ENCODE measurements around the gene ZNF280D. TPM values are rescaled to one million over a fixed set of nuclear protein-coding genes. Genes with fewer than 3 reads are reported as not detected.

Gene ZNF280D
- polyA plus RNA-seq, 2 donors: 7.1 to 13.2 TPM

GRCh38 chr15:56639631-56640030 is 93.7 kb downstream of the ZNF280D start:
- Histone ChIP-seq H3K27ac (ENCODE audit: low read depth in 2 of 2, low read length in 1 of 2) (no peak overlapping the region), H3K4me3 (ENCODE audit: low read depth in 1 of 2, low read length in 2 of 2) (no peak overlapping the region), H3K36me3 (ENCODE audit: control insufficient read depth in 2 of 2, insufficient read depth in 2 of 2, low read length in 1 of 2) (no peaks in the 10 kb centered on the region), H3K27me3 (ENCODE audit: control insufficient read depth in 1 of 2, insufficient read depth in 2 of 2, low read length in 2 of 2) (no peaks in the 10 kb centered on the region), H3K9me3 (ENCODE audit: control insufficient read depth in 2 of 2, insufficient read depth in 1 of 2, low read depth in 1 of 2, low read length in 1 of 2) (no peaks in the 10 kb centered on the region), H3K4me1 (ENCODE audit: control insufficient read depth in 2 of 2, insufficient read depth in 2 of 2, low read length in 1 of 2) (no peaks in the 10 kb centered on the region)
- WGBS, 2 donors: 78 to 84% methylated on average over 4 of the region's 4 CpGs

- no peaks in the 10 kb centered on the region for H3K9me3 ChIP-seq (ENCODE audit: control insufficient read depth in 2 of 2, insufficient read depth in 1 of 2, low read depth in 1 of 2, low read length in 1 of 2)
- no peaks in the 10 kb centered on the region for H3K27me3 ChIP-seq (ENCODE audit: control insufficient read depth in 1 of 2, insufficient read depth in 2 of 2, low read length in 2 of 2)
- H3K4me1 ChIP-seq (ENCODE audit: control insufficient read depth in 2 of 2, insufficient read depth in 2 of 2, low read length in 1 of 2): no peaks in the 10 kb centered on the region
- H3K27ac ChIP-seq (ENCODE audit: low read depth in 2 of 2, low read length in 1 of 2): no peak overlapping the region
- H3K4me3 ChIP-seq (ENCODE audit: low read depth in 1 of 2, low read length in 2 of 2): no peak overlapping the region
- WGBS, 2 donors: 49 to 54% methylated on average over 3 of the region's 3 CpGs
- no peaks in the 10 kb centered on the region for H3K36me3 ChIP-seq (ENCODE audit: control insufficient read depth in 2 of 2, insufficient read depth in 2 of 2, low read length in 1 of 2)
Measured at GRCh38 chr15:56631765-56632164, 101.5 kb downstream of the ZNF280D start.

- 93 to 95% methylated on average over 2 of the region's 2 CpGs for WGBS, 2 donors
- Histone ChIP-seq H3K27ac (ENCODE audit: low read depth in 2 of 2, low read length in 1 of 2) (no peak overlapping the region), H3K9me3 (ENCODE audit: control insufficient read depth in 2 of 2, insufficient read depth in 1 of 2, low read depth in 1 of 2, low read length in 1 of 2) (no peaks in the 10 kb centered on the region), H3K27me3 (ENCODE audit: control insufficient read depth in 1 of 2, insufficient read depth in 2 of 2, low read length in 2 of 2) (no peaks in the 10 kb centered on the region), H3K36me3 (ENCODE audit: control insufficient read depth in 2 of 2, insufficient read depth in 2 of 2, low read length in 1 of 2) (no peaks in the 10 kb centered on the region), H3K4me1 (ENCODE audit: control insufficient read depth in 2 of 2, insufficient read depth in 2 of 2, low read length in 1 of 2) (no peaks in the 10 kb centered on the region), H3K4me3 (ENCODE audit: low read depth in 1 of 2, low read length in 2 of 2) (no peak overlapping the region)
Measured at GRCh38 chr15:56628893-56629532, 104.3 kb downstream of the ZNF280D start.

- no peaks in the 10 kb centered on the region for H3K4me1 ChIP-seq (ENCODE audit: control insufficient read depth in 2 of 2, insufficient read depth in 2 of 2, low read length in 1 of 2)
Measured at GRCh38 chr15:56619887-56620286, 113.4 kb downstream of the ZNF280D start.

GRCh38 chr15:56617628-56618027 is 115.7 kb downstream of the ZNF280D start:
- no peak overlapping the region for H3K27ac ChIP-seq (ENCODE audit: low read depth in 2 of 2, low read length in 1 of 2)
- no peak overlapping the region for H3K4me3 ChIP-seq (ENCODE audit: low read depth in 1 of 2, low read length in 2 of 2)
- no peaks in the 10 kb centered on the region for H3K36me3 ChIP-seq (ENCODE audit: control insufficient read depth in 2 of 2, insufficient read depth in 2 of 2, low read length in 1 of 2)
- no peaks in the 10 kb centered on the region for H3K27me3 ChIP-seq (ENCODE audit: control insufficient read depth in 1 of 2, insufficient read depth in 2 of 2, low read length in 2 of 2)
- H3K4me1 ChIP-seq (ENCODE audit: control insufficient read depth in 2 of 2, insufficient read depth in 2 of 2, low read length in 1 of 2): no peaks in the 10 kb centered on the region
- 83 to 98% methylated on average over 2 of the region's 2 CpGs for WGBS, 2 donors
- no peaks in the 10 kb centered on the region for H3K9me3 ChIP-seq (ENCODE audit: control insufficient read depth in 2 of 2, insufficient read depth in 1 of 2, low read depth in 1 of 2, low read length in 1 of 2)

More at GRCh38 chr15:56619887-56620286, 113.4 kb downstream of the ZNF280D start:
- Histone ChIP-seq H3K36me3 (ENCODE audit: control insufficient read depth in 2 of 2, insufficient read depth in 2 of 2, low read length in 1 of 2) (no peaks in the 10 kb centered on the region), H3K27ac (ENCODE audit: low read depth in 2 of 2, low read length in 1 of 2) (no peak overlapping the region), H3K27me3 (ENCODE audit: control insufficient read depth in 1 of 2, insufficient read depth in 2 of 2, low read length in 2 of 2) (no peaks in the 10 kb centered on the region), H3K9me3 (ENCODE audit: control insufficient read depth in 2 of 2, insufficient read depth in 1 of 2, low read depth in 1 of 2, low read length in 1 of 2) (no peaks in the 10 kb centered on the region), H3K4me3 (ENCODE audit: low read depth in 1 of 2, low read length in 2 of 2) (no peak overlapping the region)
- 41 to 61% methylated on average over 2 of the region's 2 CpGs for WGBS, 2 donors

- no peaks in the 10 kb centered on the region for H3K36me3 ChIP-seq (ENCODE audit: control insufficient read depth in 2 of 2, insufficient read depth in 2 of 2, low read length in 1 of 2)
- no peaks in the 10 kb centered on the region for H3K4me1 ChIP-seq (ENCODE audit: control insufficient read depth in 2 of 2, insufficient read depth in 2 of 2, low read length in 1 of 2)
- 78 to 82% methylated on average over 3 of the region's 3 CpGs for WGBS, 2 donors
- H3K27me3 ChIP-seq (ENCODE audit: control insufficient read depth in 1 of 2, insufficient read depth in 2 of 2, low read length in 2 of 2): no peaks in the 10 kb centered on the region
- H3K4me3 ChIP-seq (ENCODE audit: low read depth in 1 of 2, low read length in 2 of 2): no peak overlapping the region
- no peak overlapping the region for H3K27ac ChIP-seq (ENCODE audit: low read depth in 2 of 2, low read length in 1 of 2)
- no peaks in the 10 kb centered on the region for H3K9me3 ChIP-seq (ENCODE audit: control insufficient read depth in 2 of 2, insufficient read depth in 1 of 2, low read depth in 1 of 2, low read length in 1 of 2)
Measured at GRCh38 chr15:56616551-56616950, 116.8 kb downstream of the ZNF280D start.

GRCh38 chr15:56613811-56614210 is 119.5 kb downstream of the ZNF280D start:
- Histone ChIP-seq H3K36me3 (ENCODE audit: control insufficient read depth in 2 of 2, insufficient read depth in 2 of 2, low read length in 1 of 2) (no peaks in the 10 kb centered on the region), H3K4me3 (ENCODE audit: low read depth in 1 of 2, low read length in 2 of 2) (no peak overlapping the region), H3K27ac (ENCODE audit: low read depth in 2 of 2, low read length in 1 of 2) (no peak overlapping the region), H3K4me1 (ENCODE audit: control insufficient read depth in 2 of 2, insufficient read depth in 2 of 2, low read length in 1 of 2) (no peaks in the 10 kb centered on the region), H3K9me3 (ENCODE audit: control insufficient read depth in 2 of 2, insufficient read depth in 1 of 2, low read depth in 1 of 2, low read length in 1 of 2) (no peaks in the 10 kb centered on the region), H3K27me3 (ENCODE audit: control insufficient read depth in 1 of 2, insufficient read depth in 2 of 2, low read length in 2 of 2) (no peaks in the 10 kb centered on the region)
- 83% methylated on average over 4 of the region's 4 CpGs for WGBS, 2 donors

GRCh38 chr15:56608993-56609392 is 124.3 kb downstream of the ZNF280D start:
- Histone ChIP-seq H3K36me3 (ENCODE audit: control insufficient read depth in 2 of 2, insufficient read depth in 2 of 2, low read length in 1 of 2) (no peaks in the 10 kb centered on the region), H3K4me1 (ENCODE audit: control insufficient read depth in 2 of 2, insufficient read depth in 2 of 2, low read length in 1 of 2) (no peaks in the 10 kb centered on the region), H3K27ac (ENCODE audit: low read depth in 2 of 2, low read length in 1 of 2) (no peak overlapping the region), H3K4me3 (ENCODE audit: low read depth in 1 of 2, low read length in 2 of 2) (no peak overlapping the region), H3K9me3 (ENCODE audit: control insufficient read depth in 2 of 2, insufficient read depth in 1 of 2, low read depth in 1 of 2, low read length in 1 of 2) (no peaks in the 10 kb centered on the region), H3K27me3 (ENCODE audit: control insufficient read depth in 1 of 2, insufficient read depth in 2 of 2, low read length in 2 of 2) (no peaks in the 10 kb centered on the region)
- WGBS, 2 donors: 48 to 80% methylated on average over 1 of the region's 1 CpG

GRCh38 chr15:56608140-56608778 is 125.0 kb downstream of the ZNF280D start:
- Histone ChIP-seq H3K27me3 (ENCODE audit: control insufficient read depth in 1 of 2, insufficient read depth in 2 of 2, low read length in 2 of 2) (no peaks in the 10 kb centered on the region), H3K36me3 (ENCODE audit: control insufficient read depth in 2 of 2, insufficient read depth in 2 of 2, low read length in 1 of 2) (no peaks in the 10 kb centered on the region), H3K4me1 (ENCODE audit: control insufficient read depth in 2 of 2, insufficient read depth in 2 of 2, low read length in 1 of 2) (no peaks in the 10 kb centered on the region), H3K4me3 (ENCODE audit: low read depth in 1 of 2, low read length in 2 of 2) (no peak overlapping the region), H3K27ac (ENCODE audit: low read depth in 2 of 2, low read length in 1 of 2) (no peak overlapping the region), H3K9me3 (ENCODE audit: control insufficient read depth in 2 of 2, insufficient read depth in 1 of 2, low read depth in 1 of 2, low read length in 1 of 2) (no peaks in the 10 kb centered on the region)
- WGBS, 2 donors: 72 to 81% methylated on average over 1 of the region's 1 CpG

GRCh38 chr15:56602253-56602652 is 131.1 kb downstream of the ZNF280D start:
- no peak overlapping the region for H3K27ac ChIP-seq (ENCODE audit: low read depth in 2 of 2, low read length in 1 of 2)
- no peaks in the 10 kb centered on the region for H3K36me3 ChIP-seq (ENCODE audit: control insufficient read depth in 2 of 2, insufficient read depth in 2 of 2, low read length in 1 of 2)
- no peaks in the 10 kb centered on the region for H3K4me1 ChIP-seq (ENCODE audit: control insufficient read depth in 2 of 2, insufficient read depth in 2 of 2, low read length in 1 of 2)
- no peak overlapping the region for H3K4me3 ChIP-seq (ENCODE audit: low read depth in 1 of 2, low read length in 2 of 2)
- 66 to 80% methylated on average over 2 of the region's 2 CpGs for WGBS, 2 donors
- no peaks in the 10 kb centered on the region for H3K27me3 ChIP-seq (ENCODE audit: control insufficient read depth in 1 of 2, insufficient read depth in 2 of 2, low read length in 2 of 2)
- no peaks in the 10 kb centered on the region for H3K9me3 ChIP-seq (ENCODE audit: control insufficient read depth in 2 of 2, insufficient read depth in 1 of 2, low read depth in 1 of 2, low read length in 1 of 2)

Data from esophagus (tissue), 2 donors.